ENCODE measurements around the gene PITPNC1.
A peak's percentile ranks its signal among the peaks of the same experiment; 100 is the strongest.
"Not testable (repeated sequence)": the region's sequence is repeated elsewhere in the genome, so short reads cannot be mapped to it uniquely, and the experiment has no call there.

Gene PITPNC1

DNA sequence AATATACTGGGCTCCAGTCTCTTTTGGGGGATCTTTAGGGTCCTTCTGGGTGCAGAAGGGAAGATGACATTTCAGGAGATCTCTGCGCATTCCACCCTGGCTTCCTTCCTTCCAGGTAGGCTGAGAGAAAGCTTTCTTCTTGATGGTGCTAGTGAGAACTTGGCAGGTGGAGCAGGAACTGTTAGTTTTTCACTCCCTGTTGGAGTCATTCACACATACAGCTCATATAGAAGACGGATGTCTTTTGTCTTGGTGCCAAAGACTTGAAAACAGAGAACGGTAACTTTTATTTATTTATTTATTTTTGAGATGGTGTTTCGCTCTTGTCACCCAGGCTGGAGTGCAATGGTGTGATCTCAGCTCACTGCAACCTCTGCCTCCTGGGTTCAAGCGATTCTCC lies 43.9 kb downstream of the PITPNC1 start:
- H3K36me3 Mint-ChIP-seq (ENCODE audit: low read depth): no peaks in the 10 kb centered on the region
- intact Hi-C loops (cut with micrococcal nuclease): no loop called here
- peaks cover 34% of the 10 kb centered on the region for H3K4me1 Mint-ChIP-seq (ENCODE audit: low read depth)
- H3K4me3 Mint-ChIP-seq: no peak overlapping the region
- no peak overlapping the region for H3K27ac Mint-ChIP-seq
- H3K9me3 Mint-ChIP-seq: no peaks in the 10 kb centered on the region
- H3K27me3 Mint-ChIP-seq: no peaks in the 10 kb centered on the region

DNA sequence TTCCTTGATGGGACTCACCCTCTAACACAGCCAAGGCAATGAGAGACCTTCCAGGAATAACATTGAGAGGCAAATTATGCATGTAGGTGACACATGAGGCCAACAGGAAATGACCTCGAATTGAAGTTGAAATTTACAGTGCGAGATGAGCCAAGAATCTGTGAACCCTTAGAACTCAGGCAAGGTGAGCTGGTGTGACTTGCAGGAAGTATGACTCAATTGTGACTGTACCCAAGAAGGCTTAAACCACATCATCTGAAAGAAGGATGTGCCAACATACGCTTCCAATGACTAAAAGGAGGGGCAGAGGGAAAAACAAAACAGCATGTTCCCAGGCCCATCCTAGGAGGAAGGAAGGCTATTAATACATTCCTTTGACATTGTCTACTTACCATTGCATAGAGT lies 44.8 kb downstream of the PITPNC1 start:
- Mint-ChIP-seq H3K36me3 (ENCODE audit: low read depth) (no peaks in the 10 kb centered on the region), H3K27ac (no peak overlapping the region), H3K27me3 (no peaks in the 10 kb centered on the region), H3K4me3 (no peak overlapping the region), H3K9me3 (no peaks in the 10 kb centered on the region), H3K4me1 (ENCODE audit: low read depth) (peaks cover 34% of the 10 kb centered on the region)
- intact Hi-C loops (cut with micrococcal nuclease): no loop called here

DNA sequence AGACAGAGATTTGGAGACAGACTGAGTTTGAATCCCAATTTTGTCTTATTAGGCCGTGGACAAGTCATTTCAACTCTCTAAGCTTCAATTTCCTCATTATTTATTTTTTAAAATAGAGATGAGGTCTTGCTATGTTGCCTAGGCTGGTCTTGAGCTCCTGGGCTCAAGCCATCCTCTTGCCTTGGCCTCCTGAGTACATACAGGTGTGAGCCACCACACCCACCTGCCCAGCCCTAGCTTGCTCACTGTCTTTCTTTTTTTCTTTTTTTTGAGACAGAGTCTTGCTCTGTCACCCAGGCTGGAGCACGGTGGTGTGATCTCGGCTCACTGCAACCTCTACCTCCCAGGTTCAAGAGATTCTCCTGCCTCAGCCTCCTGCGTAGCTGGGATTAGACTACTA lies 45.2 kb downstream of the PITPNC1 start:
- intact Hi-C loops (cut with micrococcal nuclease); H3K4me3 Mint-ChIP-seq; H3K9me3 Mint-ChIP-seq; H3K27ac Mint-ChIP-seq; H3K36me3 Mint-ChIP-seq (ENCODE audit: low read depth); H3K27me3 Mint-ChIP-seq: not testable (repeated sequence)
- peaks cover 34% of the 10 kb centered on the region for H3K4me1 Mint-ChIP-seq (ENCODE audit: low read depth)

DNA sequence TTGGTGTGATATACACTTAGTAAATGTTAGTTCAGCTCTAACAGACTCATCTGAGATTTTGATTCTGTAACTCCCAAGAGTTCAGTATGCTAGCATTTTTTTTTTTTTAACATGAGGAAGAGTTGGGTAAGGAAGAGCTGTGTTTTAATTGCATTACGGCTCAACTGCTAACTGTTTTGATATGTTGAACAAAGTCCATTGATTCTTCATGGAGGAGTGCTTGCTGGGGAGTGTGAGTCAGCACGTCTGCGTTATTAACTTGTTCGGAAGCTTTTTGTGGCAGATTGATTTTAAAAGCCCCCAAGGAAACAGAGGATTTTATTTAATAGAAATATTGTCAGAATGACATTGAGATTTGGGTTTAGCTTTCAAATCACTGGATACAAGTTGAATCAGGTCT lies 45.8 kb downstream of the PITPNC1 start:
- Mint-ChIP-seq H3K4me1 (ENCODE audit: low read depth) (peaks cover 34% of the 10 kb centered on the region), H3K4me3 (no peak overlapping the region), H3K27me3 (no peaks in the 10 kb centered on the region), H3K9me3 (no peaks in the 10 kb centered on the region), H3K36me3 (ENCODE audit: low read depth) (no peaks in the 10 kb centered on the region), H3K27ac (no peak overlapping the region)
- intact Hi-C loops (cut with micrococcal nuclease): no loop called here

DNA sequence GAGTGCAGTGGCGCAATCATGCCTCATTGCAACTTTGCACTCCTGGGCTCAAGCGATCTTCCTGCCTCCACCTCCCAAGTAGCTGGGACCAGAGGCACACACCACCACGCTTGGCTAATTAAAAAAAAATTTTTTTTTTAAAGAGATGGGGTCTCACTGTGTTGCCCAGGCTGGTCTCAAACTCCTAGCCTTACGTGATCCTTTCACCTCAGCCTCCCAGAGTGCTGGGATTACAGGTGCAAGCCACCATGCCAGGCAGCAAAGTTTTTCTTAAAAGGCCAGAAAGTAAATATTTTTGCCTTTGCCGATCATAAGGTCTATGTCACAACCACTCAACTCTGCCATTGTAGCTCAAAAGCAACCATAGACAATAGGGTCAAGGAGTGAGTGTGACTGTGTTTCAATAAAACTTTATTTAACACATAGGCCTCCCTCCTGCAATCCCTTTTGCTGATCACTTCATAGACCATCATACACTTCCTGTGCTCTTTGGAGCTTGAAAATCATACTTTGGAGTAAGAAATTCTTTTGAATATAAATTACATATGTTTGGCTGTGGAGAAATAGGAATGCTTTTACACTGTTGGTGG lies 48.6 kb downstream of the PITPNC1 start:
- intact Hi-C loops (cut with micrococcal nuclease): no loop called here
- Mint-ChIP-seq H3K27me3 (no peaks in the 10 kb centered on the region), H3K9me3 (no peaks in the 10 kb centered on the region), H3K4me1 (ENCODE audit: low read depth) (peaks cover 27% of the 10 kb centered on the region), H3K27ac (no peak overlapping the region), H3K36me3 (ENCODE audit: low read depth) (no peaks in the 10 kb centered on the region), H3K4me3 (no peak overlapping the region)

DNA sequence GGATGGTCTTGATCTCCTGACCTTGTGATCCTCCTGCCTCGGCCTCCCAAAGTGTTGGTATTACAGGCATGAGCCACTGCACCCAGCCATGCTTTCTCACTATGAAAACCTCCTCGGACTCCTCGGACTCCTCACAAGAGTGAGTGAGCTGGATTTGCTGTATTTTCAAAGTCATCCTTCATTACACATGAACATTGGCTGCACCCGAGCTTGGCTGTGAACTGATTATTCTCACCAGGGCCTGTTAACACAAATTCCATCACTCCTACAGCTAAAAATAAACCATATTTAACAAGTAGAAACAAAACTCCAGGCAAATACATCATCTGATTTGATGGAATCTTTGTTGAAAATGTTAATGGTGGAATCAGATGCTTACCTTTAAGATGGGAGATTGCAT lies 50.3 kb downstream of the PITPNC1 start:
- no peaks in the 10 kb centered on the region for H3K36me3 Mint-ChIP-seq (ENCODE audit: low read depth)
- H3K27ac Mint-ChIP-seq: no peak overlapping the region
- no peak overlapping the region for H3K4me3 Mint-ChIP-seq
- intact Hi-C loops (cut with micrococcal nuclease): no loop called here
- no peaks in the 10 kb centered on the region for H3K9me3 Mint-ChIP-seq
- peaks cover 30% of the 10 kb centered on the region for H3K4me1 Mint-ChIP-seq (ENCODE audit: low read depth)
- no peaks in the 10 kb centered on the region for H3K27me3 Mint-ChIP-seq

DNA sequence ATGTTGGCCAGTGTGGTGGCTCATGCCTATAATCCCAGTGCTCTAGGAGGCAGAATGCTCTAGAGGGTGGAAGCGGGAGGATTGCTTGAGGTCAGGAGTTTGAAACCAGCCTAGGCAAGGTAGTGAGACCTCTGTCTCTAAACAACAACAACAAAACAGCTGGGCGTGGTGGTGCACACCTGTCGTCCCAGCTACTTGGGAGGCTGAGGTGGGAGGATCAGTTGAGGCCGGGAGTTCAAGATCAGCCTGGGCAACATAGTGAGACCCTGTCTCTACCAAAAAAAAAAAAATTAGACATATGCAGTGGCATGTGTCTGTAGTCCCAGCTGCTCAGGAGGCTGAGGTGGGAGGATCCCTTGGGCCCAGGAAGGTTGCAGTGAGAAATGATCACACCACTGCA lies 53.4 kb downstream of the PITPNC1 start:
- H3K27me3 Mint-ChIP-seq; H3K36me3 Mint-ChIP-seq (ENCODE audit: low read depth); H3K27ac Mint-ChIP-seq; H3K9me3 Mint-ChIP-seq; H3K4me3 Mint-ChIP-seq; intact Hi-C loops (cut with micrococcal nuclease): not testable (repeated sequence)
- H3K4me1 Mint-ChIP-seq (ENCODE audit: low read depth): peaks cover 46% of the 10 kb centered on the region

DNA sequence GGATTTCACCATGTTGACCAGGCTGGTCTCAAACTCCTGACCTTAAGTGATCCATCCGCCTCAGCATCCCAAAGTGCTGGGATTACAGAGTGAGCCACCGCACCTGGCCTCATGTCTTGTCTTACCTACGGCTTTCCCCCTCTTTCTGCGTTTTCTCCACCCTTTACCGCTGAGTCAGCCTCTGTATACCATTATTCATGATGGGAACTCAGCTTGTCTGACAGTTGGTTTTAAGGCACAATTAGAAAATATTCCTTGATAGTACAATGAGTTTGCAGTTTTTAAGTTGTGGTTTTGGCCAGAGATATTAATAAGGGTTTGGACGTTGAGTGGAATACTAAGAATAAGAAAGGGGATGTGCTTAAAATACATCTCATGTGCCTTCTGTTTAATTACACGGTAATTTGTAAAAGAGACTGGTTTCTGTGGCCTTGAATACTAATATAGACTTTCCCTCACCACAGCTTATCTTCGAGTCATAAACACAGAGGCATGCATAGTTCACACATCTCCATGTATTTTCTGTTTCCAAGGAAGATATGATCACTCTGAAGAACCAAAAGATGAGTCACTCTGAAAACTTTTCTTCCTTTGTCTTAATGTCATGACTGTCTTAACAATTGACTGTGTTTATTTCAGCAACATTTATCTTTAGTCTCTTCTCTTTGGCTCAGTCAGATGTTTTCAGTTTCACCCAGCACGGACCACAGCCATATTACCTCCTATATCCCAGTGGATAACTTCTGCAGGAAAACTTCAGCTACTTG lies 54.4 kb downstream of the PITPNC1 start:
- peak overlapping the region; percentile 0 for H3K4me3 Mint-ChIP-seq
- H3K27me3 Mint-ChIP-seq: no peaks in the 10 kb centered on the region
- peak overlapping the region; percentile 60 for H3K27ac Mint-ChIP-seq
- intact Hi-C loops (cut with micrococcal nuclease): no loop called here
- H3K36me3 Mint-ChIP-seq (ENCODE audit: low read depth): no peaks in the 10 kb centered on the region
- peaks cover 53% of the 10 kb centered on the region for H3K4me1 Mint-ChIP-seq (ENCODE audit: low read depth)
- H3K9me3 Mint-ChIP-seq: no peaks in the 10 kb centered on the region

DNA sequence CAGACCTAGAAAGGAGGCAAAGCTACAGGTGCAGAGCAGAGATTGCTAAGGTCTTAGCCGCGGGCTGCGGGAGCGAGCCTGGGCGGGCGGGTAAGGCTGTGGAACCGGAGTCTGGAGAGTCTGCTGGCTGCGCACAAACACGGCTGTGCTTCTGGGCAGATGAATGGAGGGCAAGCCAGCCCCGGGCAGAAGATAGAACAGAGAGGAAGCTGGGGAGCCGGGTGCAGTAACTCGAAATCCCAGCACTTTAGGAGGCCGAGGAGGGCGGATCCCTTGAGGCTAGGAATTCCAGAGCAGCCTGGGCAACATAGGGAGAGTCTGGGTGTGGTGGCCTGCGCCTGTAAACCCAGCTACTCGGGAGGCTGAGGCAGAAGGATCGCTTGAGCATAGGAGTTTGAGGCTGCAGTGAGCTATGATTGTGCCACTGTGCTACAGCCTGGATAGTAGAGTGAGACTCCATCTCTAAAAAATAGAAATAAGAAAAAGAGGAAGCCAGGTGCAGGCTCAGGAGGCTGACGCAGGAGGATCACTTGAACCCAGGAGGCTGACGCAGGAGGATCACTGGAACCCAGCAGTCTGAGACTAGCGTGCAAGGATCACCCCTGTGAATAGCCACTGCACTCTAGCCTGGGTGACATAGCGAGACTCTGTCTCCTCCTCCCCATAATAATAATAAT lies 56.3 kb downstream of the PITPNC1 start:
- Mint-ChIP-seq H3K27me3 (no peaks in the 10 kb centered on the region), H3K4me3 (no peak overlapping the region), H3K27ac (peak overlapping the region; percentile 55), H3K4me1 (ENCODE audit: low read depth) (peaks cover 66% of the 10 kb centered on the region), H3K36me3 (ENCODE audit: low read depth) (no peaks in the 10 kb centered on the region), H3K9me3 (no peaks in the 10 kb centered on the region)
- intact Hi-C loops (cut with micrococcal nuclease): no loop called here

DNA sequence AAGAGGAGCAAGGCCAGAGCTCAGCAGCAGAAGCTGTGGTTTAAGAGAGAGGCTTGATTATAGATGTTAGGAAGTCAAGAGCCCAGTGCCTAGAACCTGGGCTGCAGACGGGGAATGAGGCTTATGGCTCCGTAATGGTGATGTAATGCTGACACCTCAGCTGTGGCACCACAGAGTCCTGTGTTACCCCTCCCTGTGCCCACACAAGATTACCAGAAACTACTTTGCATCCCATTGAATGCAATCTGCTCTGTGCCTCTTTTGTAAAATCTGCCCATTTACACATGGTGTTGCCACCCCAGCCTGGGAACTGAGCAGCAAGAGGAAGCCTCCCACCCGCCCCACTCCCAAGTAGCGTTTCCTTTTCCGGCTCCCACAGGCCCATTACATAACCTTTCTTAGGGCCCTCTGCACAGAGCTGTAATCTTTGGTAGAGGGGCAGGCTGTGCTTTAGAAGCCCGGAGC lies 57.0 kb downstream of the PITPNC1 start:
- Mint-ChIP-seq H3K27ac (peak overlapping the region; percentile 55), H3K27me3 (no peaks in the 10 kb centered on the region), H3K9me3 (no peaks in the 10 kb centered on the region), H3K4me1 (ENCODE audit: low read depth) (peaks cover 66% of the 10 kb centered on the region), H3K4me3 (no peak overlapping the region), H3K36me3 (ENCODE audit: low read depth) (no peaks in the 10 kb centered on the region)
- intact Hi-C loops (cut with micrococcal nuclease): no loop called here

DNA sequence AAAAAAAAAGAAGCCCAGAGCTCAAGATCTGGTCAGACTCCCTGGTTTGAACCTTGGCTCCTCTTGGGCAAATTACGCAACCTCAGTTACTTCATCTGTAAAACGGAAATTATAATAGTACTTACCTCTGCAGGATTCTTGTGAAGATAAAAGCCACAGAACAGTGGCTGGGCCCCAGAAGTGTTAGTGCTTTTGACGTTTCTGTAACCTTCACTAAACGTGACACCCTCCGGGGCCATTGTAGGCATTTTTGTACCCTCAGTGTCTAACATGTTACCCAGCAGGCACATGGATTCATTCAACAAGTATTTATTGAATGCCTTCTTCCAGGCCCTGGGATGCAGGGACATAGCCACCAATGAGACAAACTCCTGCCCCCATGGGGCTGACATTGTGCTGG lies 58.0 kb downstream of the PITPNC1 start:
- H3K4me1 Mint-ChIP-seq (ENCODE audit: low read depth): peaks cover 73% of the 10 kb centered on the region
- no peaks in the 10 kb centered on the region for H3K9me3 Mint-ChIP-seq
- no peak overlapping the region for H3K4me3 Mint-ChIP-seq
- H3K27ac Mint-ChIP-seq: peak overlapping the region; percentile 22
- no peaks in the 10 kb centered on the region for H3K27me3 Mint-ChIP-seq
- intact Hi-C loops (cut with micrococcal nuclease): no loop called here
- no peaks in the 10 kb centered on the region for H3K36me3 Mint-ChIP-seq (ENCODE audit: low read depth)

DNA sequence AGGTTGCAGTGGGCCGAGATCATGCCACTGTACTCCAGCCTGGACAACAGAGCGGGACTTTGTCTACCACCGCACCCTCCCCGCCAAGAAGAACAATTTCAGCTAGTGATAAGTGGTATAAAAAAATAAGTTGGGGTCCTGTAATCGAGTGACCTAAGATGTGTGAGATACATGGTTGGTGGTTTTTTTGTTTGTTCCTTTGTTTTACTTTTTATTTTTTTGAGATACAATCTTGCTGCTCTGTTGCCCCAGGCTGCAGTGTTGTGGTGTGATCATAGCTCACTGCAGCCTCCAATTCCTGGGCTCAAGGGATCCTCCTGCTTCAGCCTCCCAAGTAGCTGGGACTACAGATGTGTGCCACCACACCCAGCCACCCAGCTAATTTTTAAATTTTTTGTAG lies 58.7 kb downstream of the PITPNC1 start:
- Mint-ChIP-seq H3K36me3 (ENCODE audit: low read depth) (no peaks in the 10 kb centered on the region), H3K4me3 (no peak overlapping the region)

DNA sequence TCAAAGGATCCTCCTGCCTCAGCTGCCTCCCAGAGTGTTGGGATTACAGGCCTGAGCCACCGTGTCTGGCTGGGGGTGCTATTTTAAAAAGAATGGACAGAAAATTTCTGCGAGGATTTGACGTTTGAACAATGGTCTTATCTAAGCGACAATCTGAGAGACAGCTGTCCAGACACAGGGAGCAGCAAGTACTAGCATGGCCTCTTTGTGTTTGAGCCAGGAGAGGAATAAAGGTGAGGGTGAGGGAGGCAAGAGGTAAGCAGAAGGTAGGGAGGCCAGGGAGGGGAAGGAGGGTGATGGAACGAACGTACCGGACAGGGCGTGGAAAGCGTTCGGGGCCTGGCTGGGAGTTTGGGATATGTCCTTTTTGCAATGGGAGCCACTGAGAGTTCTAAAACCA lies 59.2 kb downstream of the PITPNC1 start:
- H3K9me3 Mint-ChIP-seq: no peaks in the 10 kb centered on the region
- no peak overlapping the region for H3K4me3 Mint-ChIP-seq
- peaks cover 75% of the 10 kb centered on the region for H3K4me1 Mint-ChIP-seq (ENCODE audit: low read depth)
- H3K36me3 Mint-ChIP-seq (ENCODE audit: low read depth): no peaks in the 10 kb centered on the region
- H3K27me3 Mint-ChIP-seq: no peaks in the 10 kb centered on the region
- intact Hi-C loops (cut with micrococcal nuclease): no loop called here
- no peak overlapping the region for H3K27ac Mint-ChIP-seq

More for the DNA sequence above, 58.7 kb downstream of the PITPNC1 start:
- Mint-ChIP-seq H3K4me1 (ENCODE audit: low read depth) (peaks cover 75% of the 10 kb centered on the region), H3K9me3 (no peaks in the 10 kb centered on the region), H3K27me3 (no peaks in the 10 kb centered on the region), H3K27ac (no peak overlapping the region)
- intact Hi-C loops (cut with micrococcal nuclease): no loop called here

DNA sequence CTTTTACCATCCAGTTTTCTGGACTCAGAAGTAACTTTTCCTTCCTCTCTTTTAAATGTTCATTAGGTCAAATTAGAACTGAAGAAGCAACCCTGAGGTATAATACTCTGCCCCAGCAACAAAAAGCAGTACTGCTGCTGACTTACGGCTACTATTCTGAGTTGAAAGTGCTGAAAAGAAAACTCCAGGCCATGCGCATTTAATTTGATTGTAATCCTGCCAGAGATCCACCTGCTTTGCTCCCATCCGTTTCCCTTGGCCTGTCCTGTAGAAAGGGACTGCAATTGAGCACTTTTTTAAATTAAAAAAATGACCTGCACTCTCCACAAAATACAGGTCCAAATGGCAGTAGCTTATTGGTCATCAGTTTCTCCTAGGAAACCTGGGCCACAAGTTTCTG lies 61.6 kb downstream of the PITPNC1 start:
- Mint-ChIP-seq H3K4me3 (no peak overlapping the region), H3K27ac (no peak overlapping the region), H3K36me3 (ENCODE audit: low read depth) (no peaks in the 10 kb centered on the region), H3K4me1 (ENCODE audit: low read depth) (peaks cover 62% of the 10 kb centered on the region), H3K9me3 (no peaks in the 10 kb centered on the region), H3K27me3 (no peaks in the 10 kb centered on the region)
- intact Hi-C loops (cut with micrococcal nuclease): no loop called here
